ENCODE data around the gene ZC3HAV1.

DNA sequence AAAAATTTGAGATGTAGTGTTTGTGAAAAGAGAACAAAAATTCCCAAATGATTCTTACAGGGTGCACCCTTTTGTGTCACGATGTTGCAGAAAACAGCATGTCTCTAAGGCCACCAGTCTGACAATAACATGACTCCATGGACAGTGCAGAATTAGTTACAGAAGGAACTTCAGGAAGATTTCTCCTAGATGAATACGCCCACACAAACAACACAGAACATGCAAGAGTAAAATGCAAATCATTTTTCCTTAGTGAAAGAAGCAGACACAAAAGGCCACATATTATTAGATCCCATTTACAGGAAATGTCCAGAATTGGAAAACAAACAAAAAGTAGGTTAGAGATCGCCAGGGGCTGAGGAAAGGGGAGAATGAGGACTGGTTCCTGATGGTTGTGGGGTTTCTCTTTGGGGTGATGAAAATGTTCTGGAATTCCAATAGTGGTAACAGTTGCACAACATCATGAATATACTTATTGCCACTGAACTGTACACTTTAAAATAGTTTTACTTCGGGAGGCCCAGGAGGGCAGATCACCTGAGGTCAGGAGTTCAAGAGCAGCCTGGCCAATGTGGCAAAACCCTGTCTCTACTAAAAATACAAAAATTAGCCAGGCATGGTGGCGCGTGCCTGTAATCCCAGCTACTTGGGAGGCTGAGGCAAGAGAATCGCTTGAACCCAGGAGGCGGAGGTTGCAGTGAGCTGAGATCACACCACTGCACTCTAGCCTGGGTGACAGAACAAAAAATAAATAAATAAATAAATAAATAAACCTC lies 10.2 kb downstream of the ZC3HAV1 start:
- no peak for TF ChIP-seq CTCF (IDR thresholded peaks at IDR 0.05)
- TF ChIP-seq POLR2A (IDR thresholded peaks at IDR 0.05): no peak
